ENCODE data around the gene COA4.

DNA sequence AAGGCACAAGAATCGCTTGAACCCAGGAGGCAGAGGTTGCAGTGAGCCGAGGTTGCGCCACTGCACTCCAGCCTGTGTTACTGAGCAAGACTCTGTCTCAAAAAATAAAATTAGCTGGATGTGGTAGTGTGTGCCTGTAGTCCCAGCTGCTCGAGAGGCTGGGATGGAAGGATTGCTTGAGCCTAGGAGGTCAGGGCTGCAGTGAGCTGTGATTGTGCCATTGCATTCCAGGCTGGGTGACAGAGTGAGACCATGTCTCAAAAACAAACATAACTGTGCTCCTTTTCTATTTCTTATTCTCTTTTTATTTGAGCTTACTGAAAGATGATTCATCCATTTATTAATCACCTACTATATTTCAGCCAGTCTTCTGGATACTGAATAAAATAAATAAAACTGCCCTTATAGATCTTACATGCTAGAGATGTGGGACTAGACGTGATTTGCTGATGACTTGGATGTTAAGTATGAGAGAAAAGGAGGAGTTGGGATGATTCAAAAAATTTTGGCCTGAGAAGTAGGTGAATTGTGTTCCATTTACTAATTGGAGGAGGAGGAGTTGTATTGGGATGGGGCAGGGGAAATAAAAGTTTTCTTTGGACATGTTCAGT, 18.2 kb upstream of the COA4 start:
- TF ChIP-seq CTCF (IDR thresholded peaks at IDR 0.05; ENCODE audit: insufficient read depth, low read length, poor library complexity, severe bottlenecking), result no peak
- no peak for TF ChIP-seq EZH2phosphoT487 (conservative IDR thresholded peaks at IDR 0.05; ENCODE audit: low read length)

Measured in SU-DHL-6 (cell line).